GM19023 (cell line): ENCODE data around the gene GLI3.

Experiments
- ATAC-seq: cut with Tn5 transposase; IDR thresholded peaks from one replicate; pipeline ENCODE4 v1.9.1; 2021; ENCODE audit warnings: mild to moderate bottlenecking, moderate library complexity; ENCODE audit not compliant: unreplicated experiment

The GLI3 gene

DNA sequence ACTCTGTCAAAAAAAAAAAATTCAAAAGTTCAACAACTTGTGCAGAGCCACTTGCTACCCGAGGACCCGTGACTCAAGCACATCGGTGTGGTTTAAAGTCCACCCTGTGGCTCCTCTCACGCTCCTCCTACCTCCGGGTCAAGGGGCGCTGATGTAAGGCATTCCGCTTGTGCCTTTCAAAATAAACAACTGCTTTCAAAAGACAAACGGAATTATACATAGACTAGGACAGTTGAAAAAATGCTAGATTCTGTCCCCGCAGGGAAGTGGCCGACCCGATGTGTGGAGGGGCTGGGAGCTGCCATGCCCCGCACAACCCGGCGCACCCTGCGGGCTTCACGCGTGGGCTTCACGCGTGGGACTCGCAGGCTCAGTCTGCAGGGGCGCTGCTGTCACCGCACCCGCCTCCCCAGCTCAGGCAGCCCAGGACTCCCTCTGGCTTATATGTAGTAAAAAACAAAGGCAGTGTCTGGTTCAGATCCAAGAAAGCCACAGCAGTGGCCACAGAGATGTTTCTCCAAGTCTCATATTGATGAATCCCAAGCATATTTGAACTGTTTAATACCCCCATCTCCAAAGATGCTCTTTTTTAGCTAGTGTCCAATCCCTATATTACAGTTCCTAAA, 294.4 kb downstream of the GLI3 start:
- ATAC-seq, result peak; percentile 8

DNA sequence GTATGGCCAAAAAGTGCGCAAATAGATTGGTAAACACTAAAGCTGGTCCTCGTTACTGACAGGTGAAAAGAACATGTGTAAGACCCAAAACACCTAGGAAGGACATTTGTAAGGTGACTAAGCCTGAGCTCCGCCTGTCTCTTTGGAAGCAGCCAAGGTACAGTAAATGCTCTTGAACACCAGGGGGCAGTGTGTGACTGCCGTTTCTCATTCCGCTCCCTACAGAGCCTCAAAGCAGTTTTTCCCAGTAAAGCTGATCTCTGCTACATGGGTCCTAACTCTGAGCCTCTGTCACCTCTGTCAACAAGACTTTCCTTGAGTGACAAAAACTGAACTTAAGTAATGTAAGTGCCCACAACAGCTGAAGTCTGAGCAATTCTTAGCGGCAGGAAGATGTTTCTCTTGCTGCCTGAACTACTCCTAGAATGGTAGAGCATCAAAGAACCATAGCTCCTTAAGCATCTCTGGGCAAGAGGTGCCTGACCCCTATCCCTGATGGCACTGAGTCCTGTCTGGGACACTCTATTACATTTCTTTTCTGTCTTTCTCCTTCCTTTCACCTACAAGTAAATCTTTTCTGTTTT, 296.2 kb downstream of the GLI3 start:
- ATAC-seq, result peak; percentile 73

DNA sequence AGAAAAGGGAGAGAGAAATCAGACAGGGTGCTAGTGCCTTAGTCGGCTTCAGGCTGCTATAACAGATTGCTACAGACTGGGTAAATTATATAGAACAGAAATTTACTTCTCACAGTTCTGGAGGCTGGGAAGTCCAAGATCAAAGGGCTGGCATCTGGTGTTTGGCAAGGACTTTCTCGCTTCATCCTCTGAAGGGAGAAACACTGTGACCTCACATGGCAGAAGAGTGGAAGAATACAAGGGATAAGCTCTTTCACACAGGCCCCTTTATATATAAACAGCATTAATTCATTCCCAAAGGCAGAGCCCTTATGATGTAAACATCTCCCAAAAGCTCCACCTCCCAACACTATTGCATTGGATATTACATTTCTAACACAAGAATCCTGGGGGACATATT, 298.6 kb downstream of the GLI3 start:
- ATAC-seq, result no peak

DNA sequence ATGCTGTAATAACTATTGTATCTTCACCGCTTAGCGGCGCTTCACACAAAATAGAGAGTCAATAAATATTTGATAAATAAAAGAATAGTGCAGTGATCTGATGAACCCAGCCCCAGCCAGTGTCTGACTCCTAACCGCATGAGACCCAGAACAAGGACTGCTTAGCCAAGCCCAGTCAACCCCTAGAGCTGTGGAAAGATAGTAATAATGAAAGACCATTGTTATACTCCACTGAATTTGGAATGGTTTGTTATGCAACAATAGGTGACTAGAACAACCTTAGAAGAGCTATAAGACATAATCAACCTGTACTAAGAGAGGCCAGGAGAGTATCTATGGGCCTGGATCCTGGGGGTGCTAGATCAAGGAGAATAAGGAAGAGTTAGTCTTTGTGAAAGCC, 303.6 kb downstream of the GLI3 start:
- no peak for ATAC-seq

DNA sequence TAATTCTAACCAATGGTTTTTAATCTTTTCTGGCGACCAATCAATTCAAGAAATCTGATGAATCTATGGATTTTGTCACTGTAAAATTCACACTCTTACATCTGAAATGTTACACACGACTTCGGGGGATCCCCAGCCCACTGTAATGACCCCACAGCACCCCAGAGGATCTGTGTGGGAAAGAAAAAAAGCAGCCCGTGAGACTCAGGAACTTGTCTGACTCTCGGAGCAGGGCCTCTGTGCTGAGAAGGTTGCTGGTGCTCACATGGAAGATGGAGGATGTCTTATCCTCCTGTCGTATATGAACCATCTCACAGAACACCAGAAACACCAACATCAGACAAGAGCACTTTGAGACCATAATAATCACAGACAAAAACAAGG, 305.8 kb downstream of the GLI3 start:
- ATAC-seq, result no peak

DNA sequence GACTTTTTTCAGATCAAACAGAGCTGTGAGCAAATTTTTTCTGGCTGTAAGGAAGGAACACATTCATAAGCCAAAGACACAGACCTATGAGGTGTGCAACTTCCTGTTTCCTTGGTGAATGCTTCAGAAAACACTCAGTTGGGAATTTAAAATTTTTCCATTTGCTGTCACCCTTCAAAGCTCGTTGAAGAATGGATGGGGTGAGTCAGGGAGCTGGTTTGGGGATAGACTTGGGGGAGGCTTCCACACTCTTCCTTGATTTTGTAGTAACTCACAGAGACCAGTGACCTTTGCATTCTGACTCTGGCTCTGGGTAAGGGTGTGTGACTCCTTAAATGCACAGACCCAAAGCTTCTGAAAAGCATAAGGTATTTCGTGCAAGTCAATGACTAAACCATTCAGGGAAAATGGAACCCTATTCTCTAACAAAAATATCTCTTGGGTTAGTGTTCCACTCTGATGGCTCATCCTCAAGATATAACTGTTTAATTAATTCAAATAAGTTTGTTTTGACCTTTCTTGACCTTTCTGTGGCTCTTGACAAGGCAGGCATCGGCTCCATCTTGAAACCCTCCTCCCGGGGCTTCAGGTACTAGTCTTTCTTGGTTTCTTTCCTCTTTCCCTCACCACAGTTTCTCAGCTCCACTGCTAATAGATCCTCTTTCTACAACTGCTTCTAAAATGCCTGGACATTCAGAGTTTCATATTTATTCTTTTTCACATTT, 306.3 kb downstream of the GLI3 start:
- no peak for ATAC-seq

DNA sequence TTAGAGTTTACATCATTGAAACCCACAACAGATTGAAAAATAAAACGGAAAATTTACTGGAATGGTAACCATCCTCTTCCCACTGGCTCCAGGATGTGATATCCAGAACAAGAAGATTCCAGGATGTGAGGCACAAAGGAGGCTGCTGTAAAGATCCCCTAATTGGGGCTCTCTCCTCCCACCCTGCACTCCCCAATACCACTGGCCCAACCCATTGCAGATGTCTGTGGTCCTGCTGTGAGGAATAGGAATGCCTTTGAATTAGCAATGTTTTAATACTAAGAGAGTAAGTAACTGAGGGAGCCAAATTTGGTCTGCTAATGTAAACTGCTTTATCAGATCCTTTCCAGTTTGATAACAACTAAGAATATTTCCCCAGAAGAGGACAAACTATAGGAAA, 308.2 kb downstream of the GLI3 start:
- no peak for ATAC-seq

DNA sequence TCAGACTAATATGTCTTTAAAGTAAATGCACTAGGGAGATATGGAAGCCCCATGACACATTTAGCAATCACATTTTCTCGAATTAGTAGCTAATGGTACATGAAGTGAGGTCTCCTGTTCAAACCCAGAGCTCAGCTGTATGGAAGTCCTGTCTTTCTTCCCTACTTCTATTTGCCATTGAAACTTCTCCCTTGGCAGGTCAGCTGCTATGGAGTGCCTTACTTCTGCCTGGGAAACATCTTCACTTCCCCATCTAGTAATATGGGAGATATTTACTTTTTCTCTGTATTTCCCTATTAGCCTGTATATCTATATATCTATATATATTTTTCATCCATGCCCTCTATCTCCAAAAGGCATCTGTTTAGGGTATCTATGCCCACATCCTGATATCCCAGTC, 308.8 kb downstream of the GLI3 start:
- no peak for ATAC-seq

DNA sequence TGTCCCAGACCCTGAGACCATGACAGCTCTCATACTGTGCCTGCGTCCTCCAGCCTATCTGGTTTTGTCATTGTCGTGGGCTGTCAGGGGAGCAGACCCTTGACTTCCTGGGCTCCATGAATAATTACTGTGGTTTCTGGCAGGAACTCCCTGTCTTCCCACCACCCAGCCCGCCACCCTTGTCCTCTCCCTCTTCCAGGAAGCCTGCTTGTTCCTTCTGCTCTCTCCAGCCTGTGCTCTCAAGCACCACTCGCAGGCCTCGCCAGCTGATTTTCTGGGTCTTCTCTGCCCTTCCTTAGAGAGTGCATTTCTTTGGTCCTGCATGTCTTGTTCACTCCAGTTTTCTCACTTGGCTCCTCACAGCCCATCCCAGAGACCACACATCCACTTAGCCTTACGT, 309.6 kb downstream of the GLI3 start:
- ATAC-seq, result no peak

DNA sequence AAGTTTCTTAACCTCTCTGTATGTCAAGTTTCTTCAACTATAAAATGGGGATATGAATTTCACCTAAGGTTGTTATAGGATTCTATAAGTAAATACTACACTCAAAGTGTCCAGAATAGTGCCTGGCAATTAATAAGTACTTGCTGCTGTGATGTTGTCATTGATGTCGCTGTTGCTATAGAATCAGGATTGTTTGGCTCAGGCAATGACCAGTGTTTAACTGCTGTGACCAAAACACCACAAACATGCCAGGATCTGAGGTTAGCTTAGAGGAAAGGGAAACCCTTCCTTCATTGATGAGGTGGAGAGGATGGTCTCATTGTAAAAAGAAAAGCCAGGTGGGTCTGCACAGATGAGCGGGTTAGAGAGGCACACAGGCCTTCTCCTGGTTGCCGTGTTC, 311.1 kb downstream of the GLI3 start:
- ATAC-seq, result no peak

DNA sequence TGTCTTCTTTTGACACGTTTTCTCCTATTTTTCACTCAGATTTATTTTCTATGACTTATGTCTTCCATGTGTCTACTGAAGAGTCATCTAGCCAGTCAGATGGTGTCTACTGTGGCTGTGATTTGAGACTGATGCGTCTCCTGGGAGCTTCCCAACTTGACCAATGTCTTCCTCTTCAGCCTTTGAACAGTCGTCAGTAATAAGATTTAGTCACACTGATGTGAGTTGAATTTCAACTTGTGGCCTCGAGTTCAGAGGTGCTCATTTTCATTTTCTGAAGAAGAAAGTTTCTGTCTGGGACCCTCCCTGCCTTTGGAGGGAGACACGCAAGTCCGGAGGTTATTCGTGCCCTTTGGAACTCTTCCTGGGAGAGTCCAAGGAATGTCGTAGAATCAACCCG, 312.2 kb downstream of the GLI3 start:
- ATAC-seq, result no peak

DNA sequence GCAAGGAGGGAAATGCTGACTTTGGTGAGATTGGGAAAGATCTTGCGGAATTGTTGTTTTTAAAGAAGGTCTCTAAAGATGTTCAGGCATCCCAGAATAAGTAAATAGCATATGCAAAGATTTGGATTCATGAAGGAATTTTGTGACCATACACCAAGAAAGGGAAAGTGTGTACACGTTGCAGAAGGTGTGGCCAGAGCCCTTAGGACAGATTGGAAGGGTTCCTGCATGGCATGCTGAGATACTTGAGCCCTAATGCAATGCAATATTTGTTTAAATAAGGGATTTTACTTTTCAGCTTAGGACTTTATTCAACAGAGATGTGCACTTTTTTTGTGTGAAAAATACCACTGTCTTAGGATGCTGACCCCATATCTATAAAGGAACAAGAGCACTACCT, 314.6 kb downstream of the GLI3 start:
- ATAC-seq, result no peak

DNA sequence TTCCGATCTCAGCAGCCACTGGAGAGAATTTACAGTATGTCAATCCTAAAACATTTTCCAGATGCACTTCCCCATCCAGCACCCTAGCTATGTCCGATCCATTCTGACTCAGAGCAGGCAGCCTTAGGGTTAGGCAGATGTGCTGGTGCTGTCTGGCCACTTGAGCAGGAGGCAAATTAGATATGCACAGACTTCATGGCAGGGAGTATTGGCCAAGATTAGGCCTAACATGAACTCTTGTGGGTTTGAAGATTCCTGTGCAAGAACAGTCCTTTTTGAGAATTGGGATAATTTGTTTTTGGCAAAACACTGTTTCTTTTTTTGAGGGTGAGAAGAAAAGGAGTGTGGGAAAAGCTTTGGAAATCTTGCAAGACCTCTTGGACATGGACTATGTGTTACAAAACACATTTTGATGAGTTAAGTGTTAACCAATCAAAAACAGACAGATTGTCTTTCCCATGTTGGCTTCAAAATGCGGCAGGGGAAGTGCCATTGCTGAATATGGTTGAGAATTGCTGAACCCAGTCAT, 315.5 kb downstream of the GLI3 start:
- ATAC-seq, result no peak

DNA sequence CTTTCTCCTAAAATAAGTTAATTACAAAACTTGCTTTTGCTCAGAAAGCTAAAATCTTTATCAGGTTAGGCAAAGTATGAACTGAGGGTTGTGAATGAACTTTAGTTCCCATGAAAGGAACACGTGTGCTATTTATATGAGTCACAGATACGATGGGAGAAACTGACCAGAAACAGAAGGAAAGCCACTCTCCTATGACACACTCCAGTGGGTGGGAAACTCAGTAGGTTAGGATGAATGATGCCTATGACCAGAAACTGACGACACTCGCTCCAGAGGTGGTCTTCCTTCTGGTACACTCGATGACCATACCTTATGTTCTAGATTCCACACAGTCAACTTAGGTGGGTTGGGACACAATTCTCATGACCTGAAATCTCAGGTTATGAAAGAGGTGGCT, 318.4 kb downstream of the GLI3 start:
- ATAC-seq, result no peak

DNA sequence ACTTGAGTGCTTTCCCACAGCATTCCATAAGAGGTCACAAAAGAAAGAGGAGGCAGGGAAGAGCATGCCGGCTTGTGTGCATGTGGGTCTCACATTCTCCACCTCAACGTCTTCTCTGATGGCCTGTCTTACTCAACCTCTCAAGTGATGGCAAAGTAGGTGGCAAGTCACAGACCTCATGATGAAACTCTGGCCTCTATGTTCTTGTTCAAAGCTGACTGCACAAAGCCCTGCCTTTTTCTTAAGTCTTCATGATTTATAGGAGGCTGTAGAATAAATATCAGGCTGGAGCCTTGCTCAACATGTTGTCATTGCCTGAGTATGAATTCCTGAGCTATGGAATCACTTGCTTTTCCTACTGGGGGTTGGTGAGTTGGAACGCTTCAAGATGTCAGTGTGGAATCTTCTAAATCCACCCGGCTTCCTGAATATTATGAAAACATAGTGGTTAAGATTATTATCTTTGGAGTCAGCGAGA, 320.5 kb downstream of the GLI3 start:
- ATAC-seq, result no peak

DNA sequence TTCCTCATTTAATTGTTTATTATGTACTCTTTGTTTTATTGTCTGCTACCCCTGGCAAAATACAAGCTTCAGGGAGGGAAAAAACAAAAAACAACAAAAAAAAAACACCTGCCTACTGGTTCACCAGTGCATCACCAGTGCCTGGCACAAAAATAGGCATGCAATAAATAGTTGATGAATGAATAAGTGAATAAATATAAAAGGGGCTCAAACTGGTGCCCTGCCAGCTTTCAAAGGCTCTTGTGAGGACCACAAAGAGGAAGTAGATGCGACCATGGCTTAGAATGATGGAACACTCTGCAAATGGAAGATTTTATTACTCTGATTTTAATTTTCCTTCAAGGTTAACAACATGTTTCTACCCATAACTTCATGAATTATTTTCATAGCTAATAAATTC, 321.1 kb downstream of the GLI3 start:
- no peak for ATAC-seq

DNA sequence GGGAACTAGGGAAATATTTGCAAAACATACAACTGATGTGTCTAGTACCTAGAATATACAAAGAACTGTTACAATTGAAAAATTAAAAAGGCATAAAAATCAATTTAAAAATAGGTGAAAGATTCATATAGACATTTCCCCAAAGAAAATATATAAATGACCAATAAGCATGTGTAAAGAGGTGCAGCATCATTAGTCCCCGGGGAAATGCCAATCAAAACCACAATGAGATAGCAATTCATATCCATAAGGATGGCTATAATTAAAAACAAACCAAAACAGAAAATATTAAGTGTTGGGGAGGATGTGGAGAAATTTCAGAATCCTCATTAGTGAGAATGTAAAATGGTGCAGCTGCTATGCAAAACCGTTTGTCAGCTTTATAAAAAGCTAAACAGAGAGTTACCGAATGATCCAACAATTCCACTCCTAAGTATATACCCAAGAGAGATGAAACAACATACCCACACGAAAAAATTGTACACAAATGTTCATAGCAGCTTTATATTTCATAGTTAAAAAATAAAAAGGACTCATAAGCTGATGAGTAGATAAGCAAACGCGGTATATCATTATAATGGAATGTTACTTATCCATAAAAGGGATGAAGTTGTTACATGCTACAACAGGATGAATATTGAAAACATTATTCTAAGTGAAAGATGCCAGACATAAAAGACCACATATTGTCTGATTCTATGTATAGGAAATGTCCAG, 324.0 kb downstream of the GLI3 start:
- ATAC-seq, result no peak

DNA sequence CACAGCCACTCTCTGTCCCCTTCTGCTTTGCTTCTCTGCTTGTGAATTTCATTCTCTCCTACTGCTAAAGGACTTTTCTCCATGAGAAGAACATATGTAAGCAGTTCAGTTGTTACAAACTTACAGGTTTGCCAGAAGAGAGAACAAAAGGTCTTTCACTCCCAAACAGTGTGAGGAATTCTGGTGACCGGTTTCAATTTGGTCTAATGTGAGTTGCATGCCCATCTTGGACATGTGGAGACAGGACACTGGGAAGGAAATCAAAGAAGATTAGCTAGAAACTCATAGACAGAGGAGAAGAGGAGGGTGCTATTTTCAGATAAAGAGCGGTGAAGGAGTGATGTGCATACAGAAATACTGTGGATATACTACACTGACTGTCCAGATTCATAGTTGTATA, 324.6 kb downstream of the GLI3 start:
- ATAC-seq, result no peak

DNA sequence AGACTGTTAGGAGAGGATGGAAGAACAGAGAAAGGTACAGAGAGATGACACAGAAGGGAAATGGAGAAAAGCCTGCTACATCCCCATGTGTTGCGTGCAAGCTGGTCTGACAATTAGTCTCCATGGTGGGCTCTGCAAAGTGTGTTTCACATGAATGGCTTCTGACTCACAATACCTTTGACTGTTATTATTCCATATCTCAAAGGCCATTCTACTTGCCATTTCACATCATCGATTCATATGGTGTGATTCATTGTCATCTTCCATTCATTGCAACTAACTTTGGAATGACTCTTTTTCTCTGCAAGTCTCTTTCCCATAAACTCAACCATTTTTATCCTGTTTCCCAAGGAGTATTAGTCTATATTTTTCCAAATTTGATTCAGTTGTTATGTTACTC, 325.2 kb downstream of the GLI3 start:
- no peak for ATAC-seq
